ENCODE data around the gene MMP11.

Gene MMP11

GRCh38 chr22:23827351-23827995 lies 54.8 kb downstream of the MMP11 start:
- DNase-seq (ENCODE audit: low read depth in 1 of 2, low spot score in 1 of 2) = no peak
- no peak overlapping the region for H3K27ac ChIP-seq (replicated peaks)
- H3K4me3 ChIP-seq (replicated peaks; ENCODE audit: insufficient read depth, low read length) = no peak overlapping the region
- TF ChIP-seq SPI1 (IDR thresholded peaks at IDR 0.05; ENCODE audit: borderline replicate concordance, low read depth) = no peak
- no peak for TF ChIP-seq GABPA (IDR thresholded peaks at IDR 0.05; ENCODE audit: low read depth)
- no peak for TF ChIP-seq POLR2AphosphoS5 (IDR thresholded peaks at IDR 0.05; ENCODE audit: low read depth)
- TF ChIP-seq, protein P1, sequence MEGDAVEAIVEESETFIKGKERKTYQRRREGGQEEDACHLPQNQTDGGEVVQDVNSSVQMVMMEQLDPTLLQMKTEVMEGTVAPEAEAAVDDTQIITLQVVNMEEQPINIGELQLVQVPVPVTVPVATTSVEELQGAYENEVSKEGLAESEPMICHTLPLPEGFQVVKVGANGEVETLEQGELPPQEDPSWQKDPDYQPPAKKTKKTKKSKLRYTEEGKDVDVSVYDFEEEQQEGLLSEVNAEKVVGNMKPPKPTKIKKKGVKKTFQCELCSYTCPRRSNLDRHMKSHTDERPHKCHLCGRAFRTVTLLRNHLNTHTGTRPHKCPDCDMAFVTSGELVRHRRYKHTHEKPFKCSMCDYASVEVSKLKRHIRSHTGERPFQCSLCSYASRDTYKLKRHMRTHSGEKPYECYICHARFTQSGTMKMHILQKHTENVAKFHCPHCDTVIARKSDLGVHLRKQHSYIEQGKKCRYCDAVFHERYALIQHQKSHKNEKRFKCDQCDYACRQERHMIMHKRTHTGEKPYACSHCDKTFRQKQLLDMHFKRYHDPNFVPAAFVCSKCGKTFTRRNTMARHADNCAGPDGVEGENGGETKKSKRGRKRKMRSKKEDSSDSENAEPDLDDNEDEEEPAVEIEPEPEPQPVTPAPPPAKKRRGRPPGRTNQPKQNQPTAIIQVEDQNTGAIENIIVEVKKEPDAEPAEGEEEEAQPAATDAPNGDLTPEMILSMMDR (IDR thresholded peaks at IDR 0.05; ENCODE audit: insufficient read depth, low read length) = no peak
- TF ChIP-seq, protein P2, sequence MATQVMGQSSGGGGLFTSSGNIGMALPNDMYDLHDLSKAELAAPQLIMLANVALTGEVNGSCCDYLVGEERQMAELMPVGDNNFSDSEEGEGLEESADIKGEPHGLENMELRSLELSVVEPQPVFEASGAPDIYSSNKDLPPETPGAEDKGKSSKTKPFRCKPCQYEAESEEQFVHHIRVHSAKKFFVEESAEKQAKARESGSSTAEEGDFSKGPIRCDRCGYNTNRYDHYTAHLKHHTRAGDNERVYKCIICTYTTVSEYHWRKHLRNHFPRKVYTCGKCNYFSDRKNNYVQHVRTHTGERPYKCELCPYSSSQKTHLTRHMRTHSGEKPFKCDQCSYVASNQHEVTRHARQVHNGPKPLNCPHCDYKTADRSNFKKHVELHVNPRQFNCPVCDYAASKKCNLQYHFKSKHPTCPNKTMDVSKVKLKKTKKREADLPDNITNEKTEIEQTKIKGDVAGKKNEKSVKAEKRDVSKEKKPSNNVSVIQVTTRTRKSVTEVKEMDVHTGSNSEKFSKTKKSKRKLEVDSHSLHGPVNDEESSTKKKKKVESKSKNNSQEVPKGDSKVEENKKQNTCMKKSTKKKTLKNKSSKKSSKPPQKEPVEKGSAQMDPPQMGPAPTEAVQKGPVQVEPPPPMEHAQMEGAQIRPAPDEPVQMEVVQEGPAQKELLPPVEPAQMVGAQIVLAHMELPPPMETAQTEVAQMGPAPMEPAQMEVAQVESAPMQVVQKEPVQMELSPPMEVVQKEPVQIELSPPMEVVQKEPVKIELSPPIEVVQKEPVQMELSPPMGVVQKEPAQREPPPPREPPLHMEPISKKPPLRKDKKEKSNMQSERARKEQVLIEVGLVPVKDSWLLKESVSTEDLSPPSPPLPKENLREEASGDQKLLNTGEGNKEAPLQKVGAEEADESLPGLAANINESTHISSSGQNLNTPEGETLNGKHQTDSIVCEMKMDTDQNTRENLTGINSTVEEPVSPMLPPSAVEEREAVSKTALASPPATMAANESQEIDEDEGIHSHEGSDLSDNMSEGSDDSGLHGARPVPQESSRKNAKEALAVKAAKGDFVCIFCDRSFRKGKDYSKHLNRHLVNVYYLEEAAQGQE (IDR thresholded peaks at IDR 0.05; ENCODE audit: insufficient replicate concordance, low read depth) = no peak
- H3K27me3 ChIP-seq (ENCODE audit: insufficient read depth, poor library complexity, severe bottlenecking) = no peaks in the 10 kb centered on the region

DNA sequence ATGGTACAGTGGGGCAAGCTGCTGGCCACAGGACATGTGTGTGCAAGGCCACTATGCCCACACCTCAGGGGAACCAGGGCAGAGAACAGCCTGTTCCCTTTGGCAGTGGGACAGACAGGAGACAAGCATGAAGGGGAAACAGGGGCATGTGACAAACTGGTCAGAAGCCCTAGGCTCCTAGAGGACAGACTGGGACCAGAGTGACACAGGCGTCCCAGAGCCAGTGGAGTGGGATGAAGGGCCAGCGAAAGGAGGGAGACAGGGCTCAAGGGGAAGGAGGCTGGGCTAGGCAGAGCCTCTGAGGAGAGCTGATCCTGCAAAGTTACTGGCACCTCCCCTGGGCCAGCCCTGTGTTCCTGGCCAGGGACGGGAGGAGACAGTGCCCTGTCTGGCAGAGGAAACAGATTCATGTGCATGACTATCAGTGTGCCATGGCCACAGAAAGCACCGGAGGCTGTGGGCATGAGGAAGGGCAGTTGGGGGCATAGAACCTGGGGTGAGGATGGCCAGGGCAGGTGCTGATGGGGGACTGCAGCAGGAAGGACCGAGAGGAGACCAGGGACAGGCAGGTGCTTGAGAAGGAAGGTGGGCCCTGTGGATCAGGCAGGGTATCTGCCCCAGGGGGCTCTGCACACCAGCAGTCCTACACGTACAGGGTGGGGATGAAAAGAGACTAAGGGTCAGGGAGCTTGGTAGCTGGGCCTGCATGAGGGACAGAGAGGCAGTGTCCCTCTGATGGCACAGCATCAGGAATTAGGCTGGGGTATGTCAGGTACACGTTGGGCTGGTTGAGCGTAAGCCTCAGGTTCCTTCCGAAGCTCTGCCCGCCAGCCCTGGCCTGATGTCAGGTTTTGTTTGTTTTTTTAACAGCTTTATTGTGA lies 56.4 kb downstream of the MMP11 start:
- no peaks in the 10 kb centered on the region for H3K27me3 ChIP-seq (ENCODE audit: insufficient read depth, poor library complexity, severe bottlenecking)
- no peak overlapping the region for H3K4me3 ChIP-seq (replicated peaks; ENCODE audit: insufficient read depth, low read length)
- DNase-seq (ENCODE audit: low read depth in 1 of 2, low spot score in 1 of 2) = no peak
- no peak for TF ChIP-seq GABPA (IDR thresholded peaks at IDR 0.05; ENCODE audit: low read depth)
- no peak for TF ChIP-seq POLR2AphosphoS5 (IDR thresholded peaks at IDR 0.05; ENCODE audit: low read depth)
- TF ChIP-seq, protein P2 (IDR thresholded peaks at IDR 0.05; ENCODE audit: insufficient replicate concordance, low read depth) = no peak
- no peak for TF ChIP-seq SPI1 (IDR thresholded peaks at IDR 0.05; ENCODE audit: borderline replicate concordance, low read depth)
- TF ChIP-seq, protein P1 (IDR thresholded peaks at IDR 0.05; ENCODE audit: insufficient read depth, low read length) = no peak
- no peak overlapping the region for H3K27ac ChIP-seq (replicated peaks)

DNA sequence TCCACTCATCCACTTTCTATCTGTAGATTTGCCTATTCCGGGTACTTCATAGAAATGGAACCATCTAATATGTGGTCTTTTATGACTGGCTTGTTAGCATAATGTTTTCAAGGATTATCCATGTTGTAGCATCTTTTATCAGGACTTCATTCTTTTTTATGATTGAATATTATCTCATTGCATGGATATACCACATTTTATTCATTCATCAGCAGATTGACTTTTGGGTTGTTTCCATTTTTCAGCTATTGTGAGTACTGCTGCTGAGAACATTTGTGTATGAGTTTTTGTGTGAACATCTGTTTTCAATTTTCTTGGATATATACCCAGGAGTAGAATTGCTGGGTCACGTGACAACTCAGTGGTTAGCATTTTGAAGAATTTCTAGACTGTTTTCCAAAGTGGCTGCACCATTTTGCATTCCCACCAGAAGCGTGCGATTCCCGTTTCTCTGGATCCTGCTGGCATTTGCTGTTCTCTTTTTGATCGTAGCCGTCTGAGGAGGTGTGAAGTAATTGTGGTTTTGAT lies 57.3 kb downstream of the MMP11 start:
- DNase-seq (ENCODE audit: low read depth in 1 of 2, low spot score in 1 of 2) = no peak
- H3K27me3 ChIP-seq (ENCODE audit: insufficient read depth, poor library complexity, severe bottlenecking) = no peaks in the 10 kb centered on the region
- H3K4me3 ChIP-seq (replicated peaks; ENCODE audit: insufficient read depth, low read length) = no peak overlapping the region
- TF ChIP-seq, protein P2 (IDR thresholded peaks at IDR 0.05; ENCODE audit: insufficient replicate concordance, low read depth) = no peak
- TF ChIP-seq SPI1 (IDR thresholded peaks at IDR 0.05; ENCODE audit: borderline replicate concordance, low read depth) = no peak
- TF ChIP-seq, protein P1 (IDR thresholded peaks at IDR 0.05; ENCODE audit: insufficient read depth, low read length) = no peak
- no peak for TF ChIP-seq GABPA (IDR thresholded peaks at IDR 0.05; ENCODE audit: low read depth)
- TF ChIP-seq POLR2AphosphoS5 (IDR thresholded peaks at IDR 0.05; ENCODE audit: low read depth) = no peak
- no peak overlapping the region for H3K27ac ChIP-seq (replicated peaks)

Measured in HL-60 (cell line).